MG63 (cell line): ENCODE results near the gene BIN1. TPM values are rescaled to one million over a fixed set of nuclear protein-coding genes. Genes with fewer than 3 reads are reported as not detected.

Source experiments
- DNase-seq: peaks from one replicate; pipeline ENCODE4 v3.0.0-alpha.2; 2020
- H3K27me3 ChIP-seq: fragments of 250-450 bp; sonication (Bioruptor Pico); 2 replicates; pipeline ENCODE4 v1.5.1; 2020; ENCODE audit warnings: mild to moderate bottlenecking, moderate library complexity
- H3K36me3 ChIP-seq: fragments of 250-450 bp; sonication (Bioruptor Pico); 2 replicates; pipeline ENCODE4 v1.5.1; 2020; ENCODE audit warnings: mild to moderate bottlenecking, moderate library complexity
- H3K4me3 ChIP-seq: fragments of 250-450 bp; sonication (Bioruptor Pico); 2 replicates; pipeline ENCODE4 v1.5.1; 2020; ENCODE audit warnings: mild to moderate bottlenecking, moderate library complexity
- H3K9me3 ChIP-seq: fragments of 250-450 bp; sonication (Bioruptor Pico); 2 replicates; pipeline ENCODE4 v1.5.1; 2020; ENCODE audit warnings: mild to moderate bottlenecking, moderate library complexity
- total RNA-seq: library from RNA; depleted of rRNA; stranded (reverse); fragments of >200 nt; shearing (Covaris generic); gene quantifications from 2 replicates; pipeline ENCODE4 v1.2.3, GENCODE V29; 2014; ENCODE audit warnings: low replicate concordance; rRNA removed

Gene BIN1
- total RNA-seq, 1 experiment from 2014 or later: 50.8 TPM

- Histone ChIP-seq H3K9me3 (no peaks in the 10 kb centered on the region), H3K36me3 (no peaks in the 10 kb centered on the region), H3K4me3 (no peak overlapping the region), H3K27me3 (no peaks in the 10 kb centered on the region)
- DNase-seq: peak; percentile 18
These were observed 107.7 kb downstream of the BIN1 start for GRCh38 chr2:126999106-126999756.

GRCh38 chr2:126998486-126998885 is 108.5 kb downstream of the BIN1 start:
- H3K36me3 ChIP-seq: no peaks in the 10 kb centered on the region
- H3K27me3 ChIP-seq: no peaks in the 10 kb centered on the region
- no peak for DNase-seq
- no peak overlapping the region for H3K4me3 ChIP-seq
- no peaks in the 10 kb centered on the region for H3K9me3 ChIP-seq

Other genes with a start within 250 kb of the BIN1 start
- not detected in 2 replicates for gene TEX51, start 208.3 kb downstream of the BIN1 start, total RNA-seq
- gene CYP27C1, start 113.1 kb upstream of the BIN1 start, total RNA-seq: not detected in 2 replicates
- gene ERCC3, start 187.0 kb upstream of the BIN1 start, total RNA-seq: 21.4 and 35.1 TPM in 2 replicates